HCT116 (cell line): ENCODE data around the gene CENPT. TPM values are rescaled to one million over a fixed set of nuclear protein-coding genes. Genes with fewer than 3 reads are reported as not detected.

Experiments
- ATAC-seq: fragments of 200-7000 bp; cut with Tn5 transposase; 2 replicates; pipeline ENCODE4 v1.9.1; 2020; ENCODE audit warnings: mild to moderate bottlenecking, moderate library complexity
- BruUV-seq: library from RNA; stranded (reverse); fragments of 400-500 nt; replicated peaks from 2 replicates; lab custom pipeline; 2021; lab: Mats Ljungman, UMichigan
- CTCF ChIA-PET: fragments of 300-600 bp; sonication (Branson Sonifier 250); formaldehyde crosslinking; loops from one replicate; lab custom pipeline; 2021; ENCODE audit warnings: antibody characterized with exemption; lab: Charles Lee
- POLR2A ChIA-PET: fragments of 300-600, 350-600 bp; sonication (Branson Sonifier 250); formaldehyde crosslinking; loops from one replicate; lab custom pipeline; 2021; ENCODE audit warnings: antibody characterized with exemption; lab: Charles Lee
- RAD21 ChIA-PET, 2 experiments: fragments of 300-600 bp; sonication (Branson Sonifier 250); formaldehyde crosslinking; loops; one replicate each; lab custom pipeline; 2023; ENCODE audit warnings: low total read pairs in 2 of 2; ENCODE audit not compliant: uncharacterized antibody in 2 of 2, unreplicated experiment in 2 of 2, low non-redundant PET in 1 of 2; lab: Charles Lee
- DNase-seq: peaks from one replicate; pipeline ENCODE4 v3.0.0-alpha.2; 2010; ENCODE audit warnings: low read depth, low spot score
- H2AFZ ChIP-seq: fragments of 200-600 bp; shearing (Covaris generic), sonication (generic); 2 replicates; pipeline ENCODE4 v1.6.1; 2017; ENCODE audit warnings: low read depth, mixed run types, mixed read lengths, antibody characterized with exemption, low read length; ENCODE audit not compliant: poor library complexity, severe bottlenecking
- H3K27ac ChIP-seq: 2 replicates; pipeline ENCODE4 v1.5.1; 2012; ENCODE audit warnings: low read depth, low read length
- H3K27me3 ChIP-seq: fragments of 200-600 bp; sonication (generic); 2 replicates; pipeline ENCODE4 v1.6.1; 2016; ENCODE audit warnings: mixed run types, low read length, mixed read lengths; ENCODE audit not compliant: insufficient read depth
- H3K36me3 ChIP-seq, 2 experiments: fragments of 200-500 bp in 1 of 2; fragments of 200-600 bp in 1 of 2; sonication (Bioruptor generic) in 1 of 2; sonication (generic) in 1 of 2; 2 replicates each; pipeline versions ENCODE4 v1.5.1 to v1.6.1; 2014 to 2016; ENCODE audit warnings: low read length in 2 of 2, inconsistent platforms in 1 of 2, mixed read lengths in 1 of 2, mixed run types in 1 of 2; ENCODE audit not compliant: insufficient read depth in 2 of 2, control insufficient read depth in 1 of 2
- H3K4me1 ChIP-seq, 2 experiments: fragments of 200-600 bp in 1 of 2; sonication (generic) in 1 of 2; 2 replicates each; pipeline versions ENCODE4 v1.5.1 to v1.6.1; 2012 to 2017; ENCODE audit warnings: low read length in 2 of 2, inconsistent platforms in 1 of 2, mild to moderate bottlenecking in 1 of 2, mixed read lengths in 1 of 2, mixed run types in 1 of 2, moderate library complexity in 1 of 2; ENCODE audit not compliant: insufficient read depth in 2 of 2, control insufficient read depth in 1 of 2
- H3K4me2 ChIP-seq: fragments of 200-600 bp; sonication (generic); 2 replicates; pipeline ENCODE4 v1.6.1; 2017; ENCODE audit warnings: mixed run types, low read length, mixed read lengths
- H3K4me3 ChIP-seq, 2 experiments: fragments of 200-600 bp in 1 of 2; sonication (generic) in 1 of 2; replicated peaks in 1 of 2; 2 replicates each; pipeline ENCODE4 v1.5.1; 2011 to 2016; ENCODE audit warnings: low read length in 2 of 2, control low read depth in 1 of 2, low read depth in 1 of 2, mild to moderate bottlenecking in 1 of 2, mixed read lengths in 1 of 2, mixed run types in 1 of 2
- H3K79me2 ChIP-seq: fragments of 200-600 bp; sonication (generic); 2 replicates; pipeline ENCODE4 v1.6.1; 2017; ENCODE audit warnings: mild to moderate bottlenecking, mixed run types, low read length, moderate library complexity, mixed read lengths; ENCODE audit not compliant: insufficient read depth
- H3K9ac ChIP-seq: fragments of 200-600 bp; sonication (generic); 2 replicates; pipeline ENCODE4 v1.6.1; 2016; ENCODE audit warnings: low read length, mixed read lengths
- H3K9me2 ChIP-seq: fragments of 200-600 bp; sonication (generic), shearing (Covaris generic); 2 replicates; pipeline ENCODE4 v1.6.1; 2017; ENCODE audit warnings: mixed run types, mild to moderate bottlenecking, moderate library complexity; ENCODE audit not compliant: insufficient read depth
- H3K9me3 ChIP-seq, 2 experiments: fragments of 200-500 bp in 1 of 2; fragments of 200-600 bp in 1 of 2; sonication (Bioruptor generic) in 1 of 2; sonication (generic) in 1 of 2; 2 replicates each; pipeline ENCODE4 v1.6.1; 2014 to 2017; ENCODE audit warnings: low read length in 2 of 2, mixed read lengths in 2 of 2, inconsistent platforms in 1 of 2, low read depth in 1 of 2, mild to moderate bottlenecking in 1 of 2, mixed run types in 1 of 2, moderate library complexity in 1 of 2; ENCODE audit not compliant: control insufficient read depth in 1 of 2, insufficient read depth in 1 of 2
- H4K20me1 ChIP-seq: fragments of 200-600 bp; sonication (generic), shearing (Covaris generic); 2 replicates; pipeline ENCODE4 v1.6.1; 2017; ENCODE audit warnings: mixed run types, mild to moderate bottlenecking, moderate library complexity; ENCODE audit not compliant: insufficient read depth
- CBX3 ChIP-seq: IDR thresholded peaks from 2 replicates; pipeline ENCODE4 v1.6.1; 2012; ENCODE audit warnings: low read depth
- ELF1 ChIP-seq: IDR thresholded peaks from 2 replicates; pipeline ENCODE4 v1.6.1; 2012; ENCODE audit warnings: low read depth, borderline replicate concordance
- EZH2 ChIP-seq: fragments of 200-600 bp; sonication (generic); IDR thresholded peaks from 2 replicates; pipeline ENCODE4 v1.6.1; 2017; ENCODE audit warnings: antibody characterized with exemption, mixed run types
- EZH2phosphoT487 ChIP-seq: fragments of 200-600 bp; IDR thresholded peaks from 2 replicates; pipeline ENCODE4 v1.6.1; 2018; ENCODE audit warnings: antibody characterized with exemption, borderline replicate concordance
- FOSL1 ChIP-seq: IDR thresholded peaks from 2 replicates; pipeline ENCODE4 v1.6.1; 2012; ENCODE audit warnings: low read depth
- POLR2A ChIP-seq: IDR thresholded peaks from 2 replicates; pipeline ENCODE4 v1.7.0; 2011; ENCODE audit warnings: borderline replicate concordance; ENCODE audit not compliant: insufficient read depth, insufficient read length; ENCODE audit errors: extremely low read depth
- RAD21 ChIP-seq: IDR thresholded peaks from 2 replicates; pipeline ENCODE4 v1.6.1; 2012; ENCODE audit warnings: low read depth, mild to moderate bottlenecking
- SIN3A ChIP-seq: IDR thresholded peaks from 2 replicates; pipeline ENCODE4 v1.6.1; 2012; ENCODE audit warnings: low read depth
- SP1 ChIP-seq: IDR thresholded peaks from 2 replicates; pipeline ENCODE4 v1.6.1; 2012; ENCODE audit warnings: low read depth
- TCF7L2 ChIP-seq: IDR thresholded peaks from 2 replicates; pipeline ENCODE4 v1.7.0; 2011; ENCODE audit warnings: borderline replicate concordance, inconsistent platforms; ENCODE audit not compliant: insufficient read depth, insufficient read length; ENCODE audit errors: extremely low read depth
- ZFX ChIP-seq: fragments of 450-650 bp; IDR thresholded peaks from 2 replicates; pipeline ENCODE4 v1.6.1; 2017
- ZNF274 ChIP-seq: fragments of 200-500 bp; sonication (Bioruptor generic); IDR thresholded peaks from 2 replicates; pipeline ENCODE4 v1.6.1; 2014; ENCODE audit warnings: mild to moderate bottlenecking, low read depth, low read length, inconsistent platforms
- intact Hi-C: fragments of 100-400 bp; cut with micrococcal nuclease; formaldehyde crosslinking; loops from 2 replicates; pipeline ENCODE4 v1.10.0; 2022
- total RNA-seq: library from RNA; stranded (reverse); gene quantifications from one replicate; pipeline ENCODE4 v1.2.1, GENCODE V29; 2021; ENCODE audit not compliant: unreplicated experiment
- TF ChIP-seq, protein P1 (sequence below): IDR thresholded peaks from 2 replicates; pipeline ENCODE4 v1.6.1; 2011; ENCODE audit warnings: mild to moderate bottlenecking, low read length, moderate library complexity; ENCODE audit not compliant: insufficient replicate concordance; ENCODE audit errors: extremely low read depth
- TF ChIP-seq, protein P2 (sequence below), 3 experiments: fragments of 200-600 bp in 1 of 3; sonication (generic) in 1 of 3; IDR thresholded peaks in 2 of 3; conservative IDR thresholded peaks in 1 of 3; 2 replicates each; pipeline ENCODE4 v1.5.1; 2012 to 2017; ENCODE audit warnings: low read depth in 2 of 3, low read length in 2 of 3, antibody characterized with exemption in 1 of 3, borderline replicate concordance in 1 of 3, control low read depth in 1 of 3, mild to moderate bottlenecking in 1 of 3, mixed read lengths in 1 of 3, mixed run types in 1 of 3, moderate library complexity in 1 of 3; ENCODE audit not compliant: insufficient read depth in 1 of 3
- TF ChIP-seq, protein P3 (sequence below): IDR thresholded peaks from 2 replicates; pipeline ENCODE4 v1.6.1; 2012
- TF ChIP-seq, protein P4 (sequence below): IDR thresholded peaks from 2 replicates; pipeline ENCODE4 v1.6.1; 2012; ENCODE audit warnings: low read depth
- TF ChIP-seq, protein P5 (sequence below): IDR thresholded peaks from 2 replicates; pipeline ENCODE4 v1.6.1; 2012

Gene CENPT
- total RNA-seq, 1 experiment from 2014 or later = 40.5 TPM

DNA sequence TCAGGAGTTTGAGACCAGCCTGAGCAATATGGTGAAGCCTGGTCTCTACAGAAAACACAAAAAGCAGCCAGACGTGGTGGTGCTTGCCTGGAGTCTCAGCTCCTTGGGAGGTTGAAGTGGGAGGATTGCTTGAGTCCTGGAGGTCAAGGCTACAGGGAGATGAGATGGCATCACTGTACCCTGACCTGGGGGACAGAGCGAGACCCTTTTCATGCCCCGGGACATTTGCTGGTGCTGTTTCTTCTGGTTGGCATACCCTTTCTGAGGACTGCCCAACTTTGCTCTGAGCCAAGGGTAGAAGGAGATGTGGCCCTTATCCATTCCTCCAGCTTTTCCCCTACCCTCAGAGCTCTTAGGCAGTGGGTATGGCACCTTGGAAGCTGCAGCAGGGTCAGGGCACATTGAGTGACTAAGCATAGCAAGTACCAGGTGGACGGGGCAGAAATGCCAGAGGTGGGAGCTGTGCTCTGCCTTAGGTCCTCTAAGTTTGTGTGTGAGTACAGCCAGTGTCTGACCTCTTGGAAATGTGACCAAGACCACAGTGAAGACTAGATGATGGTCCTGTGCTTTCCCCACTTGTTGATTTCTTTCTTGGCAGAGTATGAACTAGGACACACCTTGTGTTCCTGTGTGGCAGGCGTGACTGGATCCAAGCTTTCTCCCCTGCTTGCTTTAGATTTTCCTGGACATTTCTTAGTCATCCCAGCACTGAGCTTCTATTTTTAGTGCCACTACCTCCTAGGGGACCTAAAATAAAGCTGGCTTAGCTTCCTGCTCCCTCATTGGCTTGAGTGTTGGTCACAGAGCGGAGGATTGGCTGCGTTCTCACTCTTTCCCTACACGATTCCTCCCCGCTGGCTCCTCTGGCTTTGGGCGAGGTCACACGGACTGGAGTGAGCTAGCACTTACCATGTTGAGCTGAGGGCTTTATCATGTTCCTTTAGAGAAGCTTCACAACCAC is 15.4 kb upstream of the CENPT start:
- DNase-seq = no peak
- Histone ChIP-seq H4K20me1 (peaks cover 4% of the 10 kb centered on the region; the same call in 1 of the 2 replicates), H3K27me3 (no peaks in the 10 kb centered on the region), H2AFZ (no peak overlapping the region), H3K4me3 (no peak overlapping the region), H3K9ac (no peak overlapping the region), H3K27ac (peak overlapping the region; percentile 0; the same call in 1 of the 2 replicates)
- RAD21 ChIA-PET = no interaction called here
- no peak for TF ChIP-seq RAD21
- no peak for TF ChIP-seq CBX3
- TF ChIP-seq, protein P1, sequence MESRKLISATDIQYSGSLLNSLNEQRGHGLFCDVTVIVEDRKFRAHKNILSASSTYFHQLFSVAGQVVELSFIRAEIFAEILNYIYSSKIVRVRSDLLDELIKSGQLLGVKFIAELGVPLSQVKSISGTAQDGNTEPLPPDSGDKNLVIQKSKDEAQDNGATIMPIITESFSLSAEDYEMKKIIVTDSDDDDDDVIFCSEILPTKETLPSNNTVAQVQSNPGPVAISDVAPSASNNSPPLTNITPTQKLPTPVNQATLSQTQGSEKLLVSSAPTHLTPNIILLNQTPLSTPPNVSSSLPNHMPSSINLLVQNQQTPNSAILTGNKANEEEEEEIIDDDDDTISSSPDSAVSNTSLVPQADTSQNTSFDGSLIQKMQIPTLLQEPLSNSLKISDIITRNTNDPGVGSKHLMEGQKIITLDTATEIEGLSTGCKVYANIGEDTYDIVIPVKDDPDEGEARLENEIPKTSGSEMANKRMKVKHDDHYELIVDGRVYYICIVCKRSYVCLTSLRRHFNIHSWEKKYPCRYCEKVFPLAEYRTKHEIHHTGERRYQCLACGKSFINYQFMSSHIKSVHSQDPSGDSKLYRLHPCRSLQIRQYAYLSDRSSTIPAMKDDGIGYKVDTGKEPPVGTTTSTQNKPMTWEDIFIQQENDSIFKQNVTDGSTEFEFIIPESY = no peak
- no peak for TF ChIP-seq EZH2phosphoT487
- TF ChIP-seq EZH2 = no peak
- TF ChIP-seq ZFX = no peak
- TF ChIP-seq, protein P2, sequence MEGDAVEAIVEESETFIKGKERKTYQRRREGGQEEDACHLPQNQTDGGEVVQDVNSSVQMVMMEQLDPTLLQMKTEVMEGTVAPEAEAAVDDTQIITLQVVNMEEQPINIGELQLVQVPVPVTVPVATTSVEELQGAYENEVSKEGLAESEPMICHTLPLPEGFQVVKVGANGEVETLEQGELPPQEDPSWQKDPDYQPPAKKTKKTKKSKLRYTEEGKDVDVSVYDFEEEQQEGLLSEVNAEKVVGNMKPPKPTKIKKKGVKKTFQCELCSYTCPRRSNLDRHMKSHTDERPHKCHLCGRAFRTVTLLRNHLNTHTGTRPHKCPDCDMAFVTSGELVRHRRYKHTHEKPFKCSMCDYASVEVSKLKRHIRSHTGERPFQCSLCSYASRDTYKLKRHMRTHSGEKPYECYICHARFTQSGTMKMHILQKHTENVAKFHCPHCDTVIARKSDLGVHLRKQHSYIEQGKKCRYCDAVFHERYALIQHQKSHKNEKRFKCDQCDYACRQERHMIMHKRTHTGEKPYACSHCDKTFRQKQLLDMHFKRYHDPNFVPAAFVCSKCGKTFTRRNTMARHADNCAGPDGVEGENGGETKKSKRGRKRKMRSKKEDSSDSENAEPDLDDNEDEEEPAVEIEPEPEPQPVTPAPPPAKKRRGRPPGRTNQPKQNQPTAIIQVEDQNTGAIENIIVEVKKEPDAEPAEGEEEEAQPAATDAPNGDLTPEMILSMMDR (IDR thresholded peaks at IDR 0.05 in 2 of 3, conservative IDR thresholded peaks at IDR 0.05 in 1 of 3; ENCODE audit: borderline replicate concordance in 1 of 3, insufficient read depth in 1 of 3, low read depth in 2 of 3, low read length in 2 of 3) = no peak
- no peak for TF ChIP-seq FOSL1
- TF ChIP-seq, protein P3, sequence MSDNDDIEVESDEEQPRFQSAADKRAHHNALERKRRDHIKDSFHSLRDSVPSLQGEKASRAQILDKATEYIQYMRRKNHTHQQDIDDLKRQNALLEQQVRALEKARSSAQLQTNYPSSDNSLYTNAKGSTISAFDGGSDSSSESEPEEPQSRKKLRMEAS = no peak
- TF ChIP-seq POLR2A = no peak
- TF ChIP-seq, protein P4, sequence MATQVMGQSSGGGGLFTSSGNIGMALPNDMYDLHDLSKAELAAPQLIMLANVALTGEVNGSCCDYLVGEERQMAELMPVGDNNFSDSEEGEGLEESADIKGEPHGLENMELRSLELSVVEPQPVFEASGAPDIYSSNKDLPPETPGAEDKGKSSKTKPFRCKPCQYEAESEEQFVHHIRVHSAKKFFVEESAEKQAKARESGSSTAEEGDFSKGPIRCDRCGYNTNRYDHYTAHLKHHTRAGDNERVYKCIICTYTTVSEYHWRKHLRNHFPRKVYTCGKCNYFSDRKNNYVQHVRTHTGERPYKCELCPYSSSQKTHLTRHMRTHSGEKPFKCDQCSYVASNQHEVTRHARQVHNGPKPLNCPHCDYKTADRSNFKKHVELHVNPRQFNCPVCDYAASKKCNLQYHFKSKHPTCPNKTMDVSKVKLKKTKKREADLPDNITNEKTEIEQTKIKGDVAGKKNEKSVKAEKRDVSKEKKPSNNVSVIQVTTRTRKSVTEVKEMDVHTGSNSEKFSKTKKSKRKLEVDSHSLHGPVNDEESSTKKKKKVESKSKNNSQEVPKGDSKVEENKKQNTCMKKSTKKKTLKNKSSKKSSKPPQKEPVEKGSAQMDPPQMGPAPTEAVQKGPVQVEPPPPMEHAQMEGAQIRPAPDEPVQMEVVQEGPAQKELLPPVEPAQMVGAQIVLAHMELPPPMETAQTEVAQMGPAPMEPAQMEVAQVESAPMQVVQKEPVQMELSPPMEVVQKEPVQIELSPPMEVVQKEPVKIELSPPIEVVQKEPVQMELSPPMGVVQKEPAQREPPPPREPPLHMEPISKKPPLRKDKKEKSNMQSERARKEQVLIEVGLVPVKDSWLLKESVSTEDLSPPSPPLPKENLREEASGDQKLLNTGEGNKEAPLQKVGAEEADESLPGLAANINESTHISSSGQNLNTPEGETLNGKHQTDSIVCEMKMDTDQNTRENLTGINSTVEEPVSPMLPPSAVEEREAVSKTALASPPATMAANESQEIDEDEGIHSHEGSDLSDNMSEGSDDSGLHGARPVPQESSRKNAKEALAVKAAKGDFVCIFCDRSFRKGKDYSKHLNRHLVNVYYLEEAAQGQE = no peak
- TF ChIP-seq SIN3A = no peak
- TF ChIP-seq, protein P5, sequence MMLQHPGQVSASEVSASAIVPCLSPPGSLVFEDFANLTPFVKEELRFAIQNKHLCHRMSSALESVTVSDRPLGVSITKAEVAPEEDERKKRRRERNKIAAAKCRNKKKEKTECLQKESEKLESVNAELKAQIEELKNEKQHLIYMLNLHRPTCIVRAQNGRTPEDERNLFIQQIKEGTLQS = no peak
- no peak for TF ChIP-seq SP1
- no peak for TF ChIP-seq ZNF274
- TF ChIP-seq ELF1 = no peak
- TF ChIP-seq TCF7L2 = no peak
- TF ChIP-seq, all 23 proteins: peak for 0
- BruUV-seq = no TSS peak
- peak overlapping the region; percentile 37 for H3K4me2 ChIP-seq
- POLR2A ChIA-PET = no interaction called here
- H3K9me2 ChIP-seq = no peaks in the 10 kb centered on the region
- peaks cover 82% of the 10 kb centered on the region for H3K79me2 ChIP-seq
- CTCF ChIA-PET = interaction anchor here (1.1 to 1.9 kb wide), 2 partner anchors 47 to 190 kb away, joined by 4 to 12 read pairs; no protein-coding TSS in a partner anchor
- H3K4me1 ChIP-seq = peaks cover 8 to 54% of the 10 kb centered on the region in 2 experiments; a peak in 3 of 4 replicates
- peaks cover 13 to 35% of the 10 kb centered on the region in 2 experiments; a peak in 3 of 4 replicates for H3K36me3 ChIP-seq
- no peaks in the 10 kb centered on the region for H3K9me3 ChIP-seq
- ATAC-seq = no peak
- intact Hi-C loops = no loop called here
